ENCODE data around the gene ITGBL1.

DNA sequence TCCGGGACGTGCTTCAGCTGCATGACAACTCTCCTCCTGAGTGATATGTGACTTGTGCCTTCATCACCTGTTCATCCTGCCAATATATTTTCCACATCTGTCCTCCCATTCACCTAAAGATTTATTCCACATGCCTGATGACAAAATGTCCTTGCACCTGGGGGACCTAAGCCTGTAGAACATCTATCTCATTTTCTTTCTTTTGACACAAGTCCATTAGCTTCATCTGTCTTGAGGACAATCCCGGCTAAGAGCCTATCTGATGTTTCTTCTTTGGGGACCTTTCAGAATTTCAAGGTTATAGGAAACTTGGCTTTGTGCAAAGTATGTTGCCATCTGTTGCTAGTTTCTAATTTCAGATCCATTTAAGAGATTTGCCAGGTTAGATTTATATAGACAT lies 41.1 kb downstream of the ITGBL1 start:
- TF ChIP-seq POLR2AphosphoS5 (IDR thresholded peaks at IDR 0.05): no peak
- TF ChIP-seq CTCF (IDR thresholded peaks at IDR 0.05): no peak

All from sigmoid colon (tissue), 4 donors.